ENCODE results near the gene NAGLU.
A peak's percentile ranks its signal among the peaks of the same experiment; 100 is the strongest.
"Not testable (repeated sequence)": the region's sequence is repeated elsewhere in the genome, so short reads cannot be mapped to it uniquely, and the experiment has no call there.

NAGLU gene

GRCh38 chr17:42545755-42546505, 9.9 kb downstream of the NAGLU start:
- not testable (repeated sequence) for DNase-seq

GRCh38 chr17:42547001-42547461, 11.0 kb downstream of the NAGLU start:
- no peak for DNase-seq

GRCh38 chr17:42547698-42548069, 11.6 kb downstream of the NAGLU start:
- DNase-seq: no peak

GRCh38 chr17:42548070-42548837, 12.2 kb downstream of the NAGLU start:
- peak; percentile 68 for DNase-seq

- no peak for DNase-seq
Measured at GRCh38 chr17:42548993-42549755, 13.1 kb downstream of the NAGLU start.

GRCh38 chr17:42552736-42553135, 16.7 kb downstream of the NAGLU start, which contains the start of gene HSD17B1:
TSS of gene HSD17B1 (plus strand) at chr17:42552923. CDS start at chr17:42552934, 11 bp downstream.
- DNase-seq: not testable (repeated sequence)

GRCh38 chr17:42553161-42553818, 17.2 kb downstream of the NAGLU start:
- no peak for DNase-seq

GRCh38 chr17:42553866-42554249, 17.8 kb downstream of the NAGLU start:
- no peak for DNase-seq

- DNase-seq: peak; percentile 66
Measured at GRCh38 chr17:42554250-42555121, 18.4 kb downstream of the NAGLU start.

GRCh38 chr17:42555122-42555622, 19.1 kb downstream of the NAGLU start:
- no peak for DNase-seq

- DNase-seq: not testable (repeated sequence)
Measured at GRCh38 chr17:42555961-42556617, 20.0 kb downstream of the NAGLU start.

GRCh38 chr17:42559075-42559474, 23.0 kb downstream of the NAGLU start:
- DNase-seq: no peak

- DNase-seq: no peak
Measured at GRCh38 chr17:42560246-42560645, 24.2 kb downstream of the NAGLU start.

GRCh38 chr17:42561897-42562387, 25.9 kb downstream of the NAGLU start, which contains the start of gene COASY:
TSS of gene COASY (plus strand) at chr17:42562148. CDS start at chr17:42562623, 475 bp downstream.
- peak; percentile 86 for DNase-seq

- DNase-seq: no peak
Measured at GRCh38 chr17:42562388-42563142, 26.5 kb downstream of the NAGLU start.

GRCh38 chr17:42563143-42563509, 27.1 kb downstream of the NAGLU start:
- no peak for DNase-seq

- DNase-seq: no peak
Measured at GRCh38 chr17:42563543-42563942, 27.5 kb downstream of the NAGLU start.

- no peak for DNase-seq
Measured at GRCh38 chr17:42563950-42564349, 27.9 kb downstream of the NAGLU start.

GRCh38 chr17:42564815-42565522, 28.9 kb downstream of the NAGLU start:
- no peak for DNase-seq

Measured in activated effector memory CD4-positive, alpha-beta T cell treated with Interleukin-2 at 50 U/mL for 16 hours (primary cell).